Esophagus squamous epithelium (tissue), 4 donors: Measurements from ENCODE around the gene PIP5K1B.

ENCODE experiments used
- POLR2A ChIP-seq, 4 donors: fragments of 450-650 bp; IDR thresholded peaks; one replicate each; pipeline ENCODE4 v1.6.1; 2017; ENCODE audit warnings: antibody characterized with exemption in 4 of 4, mild to moderate bottlenecking in 4 of 4, moderate library complexity in 3 of 4
- TF ChIP-seq, protein P1 (sequence below), 6 experiments: fragments of 450-650 bp in 4 of 6; fragments of 200-600 bp in 2 of 6; sonication (generic) in 2 of 6; IDR thresholded peaks; one replicate each; pipeline ENCODE4 v1.5.1; 2016 to 2019; ENCODE audit warnings: antibody characterized with exemption in 6 of 6, mild to moderate bottlenecking in 4 of 6, moderate library complexity in 4 of 6

- TF ChIP-seq POLR2A (IDR thresholded peaks at IDR 0.05), result no peak
- TF ChIP-seq, protein P1, sequence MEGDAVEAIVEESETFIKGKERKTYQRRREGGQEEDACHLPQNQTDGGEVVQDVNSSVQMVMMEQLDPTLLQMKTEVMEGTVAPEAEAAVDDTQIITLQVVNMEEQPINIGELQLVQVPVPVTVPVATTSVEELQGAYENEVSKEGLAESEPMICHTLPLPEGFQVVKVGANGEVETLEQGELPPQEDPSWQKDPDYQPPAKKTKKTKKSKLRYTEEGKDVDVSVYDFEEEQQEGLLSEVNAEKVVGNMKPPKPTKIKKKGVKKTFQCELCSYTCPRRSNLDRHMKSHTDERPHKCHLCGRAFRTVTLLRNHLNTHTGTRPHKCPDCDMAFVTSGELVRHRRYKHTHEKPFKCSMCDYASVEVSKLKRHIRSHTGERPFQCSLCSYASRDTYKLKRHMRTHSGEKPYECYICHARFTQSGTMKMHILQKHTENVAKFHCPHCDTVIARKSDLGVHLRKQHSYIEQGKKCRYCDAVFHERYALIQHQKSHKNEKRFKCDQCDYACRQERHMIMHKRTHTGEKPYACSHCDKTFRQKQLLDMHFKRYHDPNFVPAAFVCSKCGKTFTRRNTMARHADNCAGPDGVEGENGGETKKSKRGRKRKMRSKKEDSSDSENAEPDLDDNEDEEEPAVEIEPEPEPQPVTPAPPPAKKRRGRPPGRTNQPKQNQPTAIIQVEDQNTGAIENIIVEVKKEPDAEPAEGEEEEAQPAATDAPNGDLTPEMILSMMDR (IDR thresholded peaks at IDR 0.05), result no peak
These were observed 50.0 kb downstream of the PIP5K1B start for GRCh38 chr9:68755051-68755450.
